Endothelial cell of umbilical vein (primary cell): Measurements from ENCODE around the gene PERCC1. TPM values are rescaled to one million over a fixed set of nuclear protein-coding genes. Genes with fewer than 3 reads are reported as not detected.

Source experiments
- BruUV-seq: library from RNA; stranded (reverse); fragments of 400-500 nt; replicated peaks from 2 replicates; lab custom pipeline; 2021; lab: Mats Ljungman, UMichigan
- CTCF ChIA-PET: fragments of 300-600, 350-600 bp; sonication (Branson Sonifier 250); formaldehyde crosslinking; loops from one replicate; lab custom pipeline; 2021; ENCODE audit warnings: antibody characterized with exemption, inconsistent platforms; lab: Charles Lee
- POLR2A ChIA-PET: fragments of 300-600, 350-600 bp; sonication (Branson Sonifier 250); formaldehyde crosslinking; loops from one replicate; lab custom pipeline; 2021; ENCODE audit warnings: antibody characterized with exemption, inconsistent platforms; lab: Charles Lee
- DNase-seq: peaks from one replicate; pipeline ENCODE4 v3.0.0-alpha.2; 2011; ENCODE audit warnings: low read depth, low spot score
- FAIRE-seq: peaks from 2 replicates; lab custom pipeline; 2011; peaks lifted over from hg19 to GRCh38; lab: Jason Lieb, UNC
- H2AFZ ChIP-seq: 2 replicates; pipeline ENCODE4 v1.6.0; 2012; ENCODE audit warnings: low read depth, low read length, control low read depth, inconsistent platforms
- H3K27ac ChIP-seq: 2 replicates; pipeline ENCODE4 v1.5.1; 2011; ENCODE audit warnings: low read depth, mild to moderate bottlenecking, control low read depth, low read length, moderate library complexity; ENCODE audit not compliant: insufficient read depth
- H3K27me3 ChIP-seq, 2 experiments: 2 replicates each; pipeline versions ENCODE4 v1.6.0 to v1.6.1; 2011; ENCODE audit warnings: low read length in 2 of 2, mixed read lengths in 1 of 2; ENCODE audit not compliant: control insufficient read depth in 2 of 2, insufficient read depth in 2 of 2
- H3K36me3 ChIP-seq, 2 experiments: 2 replicates in 1 of 2; 3 replicates in 1 of 2; pipeline ENCODE4 v1.5.1; 2011; ENCODE audit warnings: low read length in 2 of 2, mild to moderate bottlenecking in 1 of 2, moderate library complexity in 1 of 2; ENCODE audit not compliant: control insufficient read depth in 2 of 2, insufficient read depth in 2 of 2; ENCODE audit errors: extremely low read depth in 1 of 2
- H3K4me1 ChIP-seq: 3 replicates; pipeline ENCODE4 v1.5.1; 2011; ENCODE audit warnings: mild to moderate bottlenecking, low read length; ENCODE audit not compliant: control insufficient read depth, insufficient read depth; ENCODE audit errors: extremely low read depth
- H3K4me2 ChIP-seq: 2 replicates; pipeline ENCODE4 v1.6.1; 2011; ENCODE audit warnings: low read length, control low read depth, mixed read lengths; ENCODE audit not compliant: insufficient read depth
- H3K4me3 ChIP-seq, 3 experiments: fragments of 200-600 bp in 1 of 3; sonication (generic), shearing (Covaris generic) in 1 of 3; replicated peaks in 1 of 3; 2 replicates each; pipeline ENCODE4 v1.5.1; 2011 to 2016; ENCODE audit warnings: control low read depth in 3 of 3, low read length in 3 of 3, mild to moderate bottlenecking in 2 of 3, inconsistent platforms in 1 of 3, low read depth in 1 of 3, moderate library complexity in 1 of 3; ENCODE audit not compliant: insufficient read depth in 1 of 3
- H3K79me2 ChIP-seq: 2 replicates; pipeline ENCODE4 v1.6.0; 2012; ENCODE audit warnings: low read length, inconsistent platforms; ENCODE audit not compliant: control insufficient read depth, insufficient read depth
- H3K9ac ChIP-seq: replicated peaks from 2 replicates; pipeline ENCODE3; 2011; ENCODE audit warnings: low read length, control low read depth; ENCODE audit not compliant: insufficient read depth; ENCODE audit errors: extremely low read depth
- H3K9me1 ChIP-seq: replicated peaks from 3 replicates; pipeline ENCODE4 v1.6.0; 2011; ENCODE audit warnings: mild to moderate bottlenecking, low read length; ENCODE audit not compliant: control insufficient read depth, insufficient read depth; ENCODE audit errors: extremely low read depth
- H3K9me3 ChIP-seq: replicated peaks from 2 replicates; pipeline ENCODE4 v1.5.1; 2012; ENCODE audit warnings: low read length, inconsistent platforms; ENCODE audit not compliant: control insufficient read depth, insufficient read depth
- H4K20me1 ChIP-seq: replicated peaks from 2 replicates; pipeline ENCODE3; 2011; ENCODE audit warnings: mild to moderate bottlenecking, low read length; ENCODE audit not compliant: control insufficient read depth, insufficient read depth; ENCODE audit errors: extremely low read depth
- EZH2 ChIP-seq: IDR thresholded peaks from 2 replicates; pipeline ENCODE4 v1.6.1; 2012; ENCODE audit warnings: borderline replicate concordance, low read depth, mild to moderate bottlenecking, moderate library complexity, low read length, inconsistent platforms; ENCODE audit not compliant: severe bottlenecking
- FOS ChIP-seq: IDR thresholded peaks from 2 replicates; pipeline ENCODE4 v1.6.1; 2011; ENCODE audit warnings: mild to moderate bottlenecking, low read length, moderate library complexity, borderline replicate concordance; ENCODE audit not compliant: insufficient read depth
- GATA2 ChIP-seq: IDR thresholded peaks from 2 replicates; pipeline ENCODE4 v1.7.0; 2011; ENCODE audit warnings: low read depth, mild to moderate bottlenecking, moderate library complexity, mixed read lengths, low read length; ENCODE audit not compliant: insufficient read length, insufficient read depth
- JUN ChIP-seq: IDR thresholded peaks from 2 replicates; pipeline ENCODE4 v1.6.1; 2011; ENCODE audit warnings: borderline replicate concordance, low read depth; ENCODE audit not compliant: insufficient read length, insufficient read depth
- MAX ChIP-seq: IDR thresholded peaks from 2 replicates; pipeline ENCODE4 v1.6.1; 2011; ENCODE audit not compliant: insufficient read depth, insufficient read length
- MYC ChIP-seq: IDR thresholded peaks from one replicate; pipeline ENCODE4 v1.6.1; 2011; ENCODE audit warnings: mild to moderate bottlenecking, low read depth, low read length
- POLR2A ChIP-seq: IDR thresholded peaks from 2 replicates; pipeline ENCODE4 v1.6.1; 2012; ENCODE audit warnings: low read depth, mild to moderate bottlenecking, control low read depth, low read length
- POLR2AphosphoS5 ChIP-seq: IDR thresholded peaks from 2 replicates; pipeline ENCODE4 v1.6.1; 2012; ENCODE audit warnings: low read depth, mild to moderate bottlenecking, control low read depth, low read length, moderate library complexity; ENCODE audit not compliant: insufficient read depth
- dilution Hi-C: fragments of 300-500 bp; cut with MboI; formaldehyde crosslinking; loops from one replicate; pipeline ENCODE4 v1.15.0; 2019; ENCODE audit warnings: low sequenced_read_pairs; ENCODE audit not compliant: extremely low pct_ligation_motif_present
- intact Hi-C: fragments of 100-400 bp; cut with micrococcal nuclease; formaldehyde crosslinking; loops from one replicate; pipeline ENCODE4 v1.10.0; 2022
- polyA plus RNA-seq, 4 experiments: library from polyadenylated mRNA; depleted of rRNA in 3 of 4; stranded (reverse) in 3 of 4; unstranded in 1 of 4; fragments of >200 nt; gene quantifications; 2 replicates each; pipeline versions ENCODE4 v1.2.1 to v1.2.3, GENCODE V29; 2011 to 2012; ENCODE audit warnings: missing spikeins in 1 of 4
- total RNA-seq: library from RNA; stranded (reverse); gene quantifications from 2 replicates; pipeline ENCODE4 v1.2.3, GENCODE V29; 2021
- TF ChIP-seq, protein P1 (sequence below), 2 donors: IDR thresholded peaks; 1 replicate in 1 of 2; 2 replicates in 1 of 2; pipeline ENCODE4 v1.5.1; 2011; ENCODE audit warnings: low read length in 2 of 2, mild to moderate bottlenecking in 2 of 2, moderate library complexity in 2 of 2, control low read depth in 1 of 2, inconsistent platforms in 1 of 2, low read depth in 1 of 2; ENCODE audit not compliant: insufficient read depth in 1 of 2; ENCODE audit errors: extremely low read depth in 1 of 2

PERCC1 gene
- total and polyA plus RNA-seq, 2 donors (not counting 3 experiments of a cell fraction or from before 2014, with no cell fraction given) = not detected

DNA sequence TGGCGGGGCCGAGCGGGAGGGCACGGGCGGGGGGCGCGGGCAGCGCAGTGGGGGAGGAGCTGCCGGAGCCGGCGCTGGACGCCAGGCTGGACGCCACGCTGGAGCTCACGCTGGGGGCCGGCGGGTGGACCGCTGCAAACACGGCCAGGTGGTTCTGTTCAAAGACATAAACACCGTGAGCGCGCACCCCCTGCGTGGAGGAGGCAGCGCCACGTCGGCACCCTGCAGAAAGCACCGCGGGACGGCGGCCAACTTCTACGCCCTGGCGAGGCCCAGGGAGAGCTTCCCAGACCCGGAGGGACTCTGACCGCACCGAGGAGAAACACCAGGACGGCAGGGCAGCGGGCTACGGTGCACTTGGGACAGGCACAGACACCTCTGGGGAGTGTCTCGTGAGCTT lies 45.6 kb upstream of the PERCC1 start:
- BruUV-seq = no TSS peak
- Histone ChIP-seq H4K20me1 (no peaks in the 10 kb centered on the region), H3K9me3 (no peaks in the 10 kb centered on the region), H3K9ac (no peak overlapping the region), H3K27ac (no peak overlapping the region), H3K79me2 (no peaks in the 10 kb centered on the region), H3K36me3 (peaks cover 0 to 11% of the 10 kb centered on the region in 2 experiments), H3K9me1 (no peaks in the 10 kb centered on the region), H3K4me1 (no peaks in the 10 kb centered on the region), H2AFZ (no peak overlapping the region), H3K4me3 (no peak overlapping the region), H3K4me2 (no peak overlapping the region), H3K27me3 (no peaks in the 10 kb centered on the region)
- ChIA-PET POLR2A (no interaction called here), CTCF (interaction anchor here (1.4 kb wide), 1 partner anchor 21 kb away, joined by 3 read pairs; no protein-coding TSS in a partner anchor)
- dilution Hi-C loops = no loop called here
- FAIRE-seq (no peak), DNase-seq (no peak)
- intact Hi-C loops = no loop called here
- TF ChIP-seq, protein P1, sequence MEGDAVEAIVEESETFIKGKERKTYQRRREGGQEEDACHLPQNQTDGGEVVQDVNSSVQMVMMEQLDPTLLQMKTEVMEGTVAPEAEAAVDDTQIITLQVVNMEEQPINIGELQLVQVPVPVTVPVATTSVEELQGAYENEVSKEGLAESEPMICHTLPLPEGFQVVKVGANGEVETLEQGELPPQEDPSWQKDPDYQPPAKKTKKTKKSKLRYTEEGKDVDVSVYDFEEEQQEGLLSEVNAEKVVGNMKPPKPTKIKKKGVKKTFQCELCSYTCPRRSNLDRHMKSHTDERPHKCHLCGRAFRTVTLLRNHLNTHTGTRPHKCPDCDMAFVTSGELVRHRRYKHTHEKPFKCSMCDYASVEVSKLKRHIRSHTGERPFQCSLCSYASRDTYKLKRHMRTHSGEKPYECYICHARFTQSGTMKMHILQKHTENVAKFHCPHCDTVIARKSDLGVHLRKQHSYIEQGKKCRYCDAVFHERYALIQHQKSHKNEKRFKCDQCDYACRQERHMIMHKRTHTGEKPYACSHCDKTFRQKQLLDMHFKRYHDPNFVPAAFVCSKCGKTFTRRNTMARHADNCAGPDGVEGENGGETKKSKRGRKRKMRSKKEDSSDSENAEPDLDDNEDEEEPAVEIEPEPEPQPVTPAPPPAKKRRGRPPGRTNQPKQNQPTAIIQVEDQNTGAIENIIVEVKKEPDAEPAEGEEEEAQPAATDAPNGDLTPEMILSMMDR (IDR thresholded peaks at IDR 0.05; ENCODE audit: extremely low read depth in 1 of 2, insufficient read depth in 1 of 2, low read depth in 1 of 2, low read length in 2 of 2) = no peak
- TF ChIP-seq GATA2 (no peak), POLR2AphosphoS5 (no peak), JUN (no peak), FOS (no peak), EZH2 (no peak), MAX (no peak), MYC (no peak), POLR2A (no peak)
